OCI-LY7 (cell line): ENCODE data around the gene STMN1. TPM values are rescaled to one million over a fixed set of nuclear protein-coding genes. Genes with fewer than 3 reads are reported as not detected.

Experiments
- BruUV-seq: library from RNA; stranded (reverse); fragments of 400-500 nt; replicated peaks from 2 replicates; lab custom pipeline; 2021; lab: Mats Ljungman, UMichigan
- CTCF ChIA-PET: fragments of 300-600 bp; sonication (Branson Sonifier 250); formaldehyde crosslinking; loops from one replicate; lab custom pipeline; 2022; ENCODE audit warnings: antibody characterized with exemption; ENCODE audit not compliant: unreplicated experiment; lab: Charles Lee
- POLR2A ChIA-PET: fragments of 300-600 bp; sonication (Branson Sonifier 250); formaldehyde crosslinking; loops from one replicate; lab custom pipeline; 2022; ENCODE audit warnings: antibody characterized with exemption; lab: Charles Lee
- DNase-seq: peaks from one replicate; pipeline ENCODE4 v3.0.0-alpha.2; 2015; ENCODE audit warnings: low spot score
- H2AFZ ChIP-seq: fragments of 200-600 bp; sonication (generic), shearing (Covaris generic); 2 replicates; pipeline ENCODE4 v1.6.1; 2014; ENCODE audit warnings: mild to moderate bottlenecking, antibody characterized with exemption, low read length, moderate library complexity
- H3K27ac ChIP-seq: fragments of 200-600 bp; sonication (generic); 2 replicates; pipeline ENCODE4 v1.5.1; 2014; ENCODE audit warnings: mixed run types, low read depth, mild to moderate bottlenecking, moderate library complexity, low read length, inconsistent platforms; ENCODE audit not compliant: poor library complexity, severe bottlenecking
- H3K36me3 ChIP-seq: fragments of 200-600 bp; sonication (generic); 2 replicates; pipeline ENCODE4 v1.6.1; 2014; ENCODE audit warnings: mild to moderate bottlenecking, antibody characterized with exemption, low read length, moderate library complexity, mixed read lengths; ENCODE audit not compliant: insufficient read depth
- H3K4me1 ChIP-seq: fragments of 200-600 bp; sonication (generic); 2 replicates; pipeline ENCODE4 v1.5.1; 2014; ENCODE audit warnings: mild to moderate bottlenecking, low read length; ENCODE audit not compliant: insufficient read depth, poor library complexity, severe bottlenecking
- H3K4me2 ChIP-seq: fragments of 200-600 bp; sonication (generic); 2 replicates; pipeline ENCODE4 v1.6.1; 2014; ENCODE audit warnings: mild to moderate bottlenecking, low read length
- H3K4me3 ChIP-seq: fragments of 200-600 bp; sonication (generic); 2 replicates; pipeline ENCODE4 v1.5.1; 2014; ENCODE audit warnings: mild to moderate bottlenecking, low read depth, low read length; ENCODE audit not compliant: poor library complexity, severe bottlenecking
- H3K79me2 ChIP-seq: fragments of 200-600 bp; sonication (generic); 2 replicates; pipeline ENCODE4 v1.6.1; 2016; ENCODE audit warnings: low read depth, mild to moderate bottlenecking, low read length, moderate library complexity, mixed read lengths; ENCODE audit not compliant: insufficient read depth
- H3K9me2 ChIP-seq: fragments of 200-600 bp; sonication (generic); 2 replicates; pipeline ENCODE4 v1.6.1; 2016; ENCODE audit warnings: mild to moderate bottlenecking, low read length, mixed read lengths; ENCODE audit not compliant: insufficient read depth
- H3K9me3 ChIP-seq: fragments of 200-600 bp; sonication (generic); 2 replicates; pipeline ENCODE4 v1.6.1; 2014; ENCODE audit warnings: mild to moderate bottlenecking, mixed run types, low read length, mixed read lengths
- H4K20me1 ChIP-seq: fragments of 200-600 bp; sonication (generic); 2 replicates; pipeline ENCODE4 v1.6.1; 2014; ENCODE audit warnings: mild to moderate bottlenecking, antibody characterized with exemption, low read length, moderate library complexity, mixed read lengths; ENCODE audit not compliant: insufficient read depth
- EZH2phosphoT487 ChIP-seq: fragments of 200-600 bp; sonication (generic); IDR thresholded peaks from 2 replicates; pipeline ENCODE4 v1.6.1; 2018; ENCODE audit warnings: low read depth, borderline replicate concordance, mild to moderate bottlenecking, mixed run types, antibody characterized with exemption, low read length, moderate library complexity, mixed read lengths
- intact Hi-C: fragments of 100-400 bp; cut with micrococcal nuclease; formaldehyde crosslinking; loops from one replicate; pipeline ENCODE4 v1.10.0; 2022; ENCODE audit not compliant: unreplicated experiment
- total RNA-seq, 2 experiments: library from RNA; depleted of rRNA in 1 of 2; stranded (reverse); fragments of >200 nt in 1 of 2; shearing (Covaris generic) in 1 of 2; gene quantifications; 2 replicates each; pipeline ENCODE4 v1.2.3, GENCODE V29; 2014 to 2022
- TF ChIP-seq, protein P1 (sequence below): fragments of 200-600 bp; sonication (generic); conservative IDR thresholded peaks from 2 replicates; pipeline ENCODE4 v1.5.1; 2014; ENCODE audit warnings: mild to moderate bottlenecking, antibody characterized with exemption, low read length, moderate library complexity, mixed read lengths

The STMN1 gene
- total RNA-seq, 2 experiments from 2014 or later = 730 to 847 TPM

DNA sequence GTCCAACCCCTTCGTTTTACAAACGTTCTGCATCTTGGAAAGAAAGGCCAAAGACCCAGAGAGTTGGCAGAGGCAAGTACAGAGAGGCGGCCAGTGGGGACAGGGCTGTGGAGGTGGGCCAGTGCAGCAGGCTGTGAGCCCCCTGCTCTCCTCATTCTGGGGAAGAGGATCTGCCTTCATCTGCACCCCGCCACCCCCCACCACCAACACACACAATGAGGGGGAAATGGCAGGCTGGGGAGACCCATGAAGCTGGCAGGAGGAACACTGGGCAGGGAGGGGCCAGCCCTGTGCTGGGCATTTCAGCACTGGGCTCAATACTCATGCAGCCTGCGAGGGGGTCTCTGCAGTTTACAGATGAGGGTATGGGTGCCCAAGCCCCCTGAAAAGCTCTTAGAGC, 14.6 kb downstream of the STMN1 start:
- H3K4me3 ChIP-seq = no peak overlapping the region
- H3K9me2 ChIP-seq = no peaks in the 10 kb centered on the region
- H3K4me2 ChIP-seq = no peak overlapping the region
- no peaks in the 10 kb centered on the region for H3K79me2 ChIP-seq
- H3K27ac ChIP-seq = no peak overlapping the region
- DNase-seq = no peak
- H3K4me1 ChIP-seq = peaks cover 6% of the 10 kb centered on the region
- ChIA-PET CTCF (no interaction called here), POLR2A (interaction anchor here (0.5 to 0.7 kb wide), 2 partner anchors 75 to 188 kb away, joined by 4 read pairs; no protein-coding TSS in a partner anchor)
- BruUV-seq = no TSS peak
- H3K9me3 ChIP-seq = no peaks in the 10 kb centered on the region
- no peaks in the 10 kb centered on the region for H4K20me1 ChIP-seq
- no peak for TF ChIP-seq EZH2phosphoT487
- TF ChIP-seq, protein P1, sequence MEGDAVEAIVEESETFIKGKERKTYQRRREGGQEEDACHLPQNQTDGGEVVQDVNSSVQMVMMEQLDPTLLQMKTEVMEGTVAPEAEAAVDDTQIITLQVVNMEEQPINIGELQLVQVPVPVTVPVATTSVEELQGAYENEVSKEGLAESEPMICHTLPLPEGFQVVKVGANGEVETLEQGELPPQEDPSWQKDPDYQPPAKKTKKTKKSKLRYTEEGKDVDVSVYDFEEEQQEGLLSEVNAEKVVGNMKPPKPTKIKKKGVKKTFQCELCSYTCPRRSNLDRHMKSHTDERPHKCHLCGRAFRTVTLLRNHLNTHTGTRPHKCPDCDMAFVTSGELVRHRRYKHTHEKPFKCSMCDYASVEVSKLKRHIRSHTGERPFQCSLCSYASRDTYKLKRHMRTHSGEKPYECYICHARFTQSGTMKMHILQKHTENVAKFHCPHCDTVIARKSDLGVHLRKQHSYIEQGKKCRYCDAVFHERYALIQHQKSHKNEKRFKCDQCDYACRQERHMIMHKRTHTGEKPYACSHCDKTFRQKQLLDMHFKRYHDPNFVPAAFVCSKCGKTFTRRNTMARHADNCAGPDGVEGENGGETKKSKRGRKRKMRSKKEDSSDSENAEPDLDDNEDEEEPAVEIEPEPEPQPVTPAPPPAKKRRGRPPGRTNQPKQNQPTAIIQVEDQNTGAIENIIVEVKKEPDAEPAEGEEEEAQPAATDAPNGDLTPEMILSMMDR = no peak
- intact Hi-C loops = no loop called here
- no peak overlapping the region for H2AFZ ChIP-seq
- peaks cover 30% of the 10 kb centered on the region for H3K36me3 ChIP-seq

DNA sequence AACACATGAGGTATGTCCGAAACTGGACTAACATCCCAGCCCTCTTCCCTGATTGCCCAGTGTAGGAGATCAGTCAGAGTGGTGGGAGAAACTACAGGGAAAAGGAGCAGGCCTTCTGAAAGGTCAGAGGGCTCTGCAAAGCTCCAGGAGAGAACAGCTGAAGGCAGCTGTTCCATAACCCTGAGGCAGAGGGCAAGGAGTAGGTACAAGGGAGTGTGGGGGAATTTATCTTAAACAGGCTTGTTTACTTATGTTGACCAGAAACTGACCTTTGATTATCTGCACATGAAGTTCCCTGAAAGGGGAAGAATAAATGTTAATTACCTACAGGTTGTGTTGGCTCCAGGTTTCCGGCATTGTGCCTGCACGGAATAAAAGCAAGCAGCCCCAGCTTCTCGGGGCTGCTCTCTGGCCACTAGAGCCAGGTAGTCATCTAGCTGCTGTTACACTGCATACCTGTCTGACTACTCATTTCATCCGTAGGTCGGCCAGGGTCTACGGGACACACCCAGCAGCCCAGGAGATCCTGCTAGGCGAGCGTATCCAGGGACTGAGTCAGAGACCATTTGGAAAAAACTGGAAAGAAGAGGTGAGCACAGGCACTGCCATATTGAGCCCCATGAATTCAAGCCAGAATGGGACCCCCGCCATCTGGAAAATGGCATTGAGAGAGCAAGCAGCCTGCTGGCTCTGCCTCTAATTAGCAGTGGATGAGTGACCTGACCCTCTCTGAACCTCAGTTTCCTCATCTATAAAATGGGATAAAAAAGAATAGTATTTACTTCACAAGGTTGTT, 15.8 kb downstream of the STMN1 start:
- Histone ChIP-seq H3K9me2 (no peaks in the 10 kb centered on the region), H3K27ac (no peak overlapping the region), H3K9me3 (no peaks in the 10 kb centered on the region), H2AFZ (no peak overlapping the region), H3K4me1 (peaks cover under 1% of the 10 kb centered on the region), H3K79me2 (no peaks in the 10 kb centered on the region), H4K20me1 (no peaks in the 10 kb centered on the region), H3K36me3 (peaks cover 18% of the 10 kb centered on the region), H3K4me2 (no peak overlapping the region), H3K4me3 (no peak overlapping the region)
- no peak for DNase-seq
- ChIA-PET POLR2A (no interaction called here), CTCF (no interaction called here)
- TF ChIP-seq, protein P1 = no peak
- no peak for TF ChIP-seq EZH2phosphoT487
- BruUV-seq = no TSS peak
- intact Hi-C loops = no loop called here

DNA sequence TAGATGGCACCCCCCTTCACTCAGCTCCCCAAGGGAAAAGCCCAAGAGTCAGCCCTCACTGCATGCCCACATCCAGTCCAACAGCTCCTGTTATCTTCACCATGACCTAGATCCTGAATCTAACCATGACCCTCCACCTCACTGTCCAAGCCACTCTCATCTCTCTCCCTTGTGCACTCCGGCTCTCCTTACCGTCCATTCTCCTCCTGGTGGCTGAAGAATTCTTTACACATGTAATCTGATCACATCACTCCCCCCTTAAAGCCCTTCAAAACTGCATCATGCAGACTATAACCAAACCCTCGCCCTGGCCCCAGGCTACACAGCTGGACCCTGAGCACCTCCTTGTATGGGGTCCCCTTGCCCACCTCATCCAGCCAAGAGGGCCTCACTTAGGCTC, 16.7 kb downstream of the STMN1 start:
- Histone ChIP-seq H3K4me1 (no peaks in the 10 kb centered on the region), H3K9me3 (no peaks in the 10 kb centered on the region), H3K9me2 (no peaks in the 10 kb centered on the region), H3K4me3 (no peak overlapping the region), H2AFZ (no peak overlapping the region), H3K27ac (no peak overlapping the region), H3K36me3 (peaks cover 11% of the 10 kb centered on the region), H3K79me2 (no peaks in the 10 kb centered on the region), H3K4me2 (no peak overlapping the region), H4K20me1 (no peaks in the 10 kb centered on the region)
- POLR2A ChIA-PET = interaction anchor here (0.6 kb wide), 2 partner anchors 626 to 1356 kb away, joined by 3 to 7 read pairs; no protein-coding TSS in a partner anchor
- CTCF ChIA-PET = no interaction called here
- no peak for DNase-seq
- intact Hi-C loops = no loop called here
- TF ChIP-seq, protein P1 = no peak
- no peak for TF ChIP-seq EZH2phosphoT487
- BruUV-seq = no TSS peak
